HepG2 (cell line): ENCODE measurements around the gene NFE2. TPM values are rescaled to one million over a fixed set of nuclear protein-coding genes. Genes with fewer than 3 reads are reported as not detected.

Experiments used
- ATAC-seq: fragments of 200-7000 bp; cut with Tn5 transposase; 3 replicates; pipeline ENCODE4 v1.9.1; 2020; ENCODE audit warnings: mild to moderate bottlenecking, moderate library complexity
- BruUV-seq: library from RNA; stranded (reverse); fragments of 400-500 nt; replicated peaks from 2 replicates; lab custom pipeline; 2021; lab: Mats Ljungman, UMichigan
- CTCF ChIA-PET: fragments of 300-600 bp; formaldehyde crosslinking; extraction: SDS; loops from one replicate; lab custom pipeline; 2021; ENCODE audit warnings: low total read pairs, inconsistent platforms, low intra/inter-chr PET ratio; lab: Yijun Ruan, JAX
- POLR2A ChIA-PET: fragments of 350-600 bp; sonication (Branson Sonifier 250); formaldehyde crosslinking; loops from one replicate; lab custom pipeline; 2020; ENCODE audit warnings: antibody characterized with exemption, inconsistent platforms; lab: Yijun Ruan, JAX
- DNase-seq: peaks from one replicate; pipeline ENCODE4 v3.0.0-alpha.2; 2015; ENCODE audit warnings: low spot score
- FAIRE-seq: peaks from 3 replicates; lab custom pipeline; 2011; peaks lifted over from hg19 to GRCh38; lab: Jason Lieb, UNC
- H2AFZ ChIP-seq: one replicate; pipeline ENCODE4 v1.6.1; 2011; ENCODE audit warnings: low read length, inconsistent platforms
- H3K27ac ChIP-seq: fragments of 300-600 bp; 3 replicates; pipeline ENCODE4 v1.8.0; 2011; ENCODE audit warnings: mixed run types, mild to moderate bottlenecking, mixed read lengths, low read length, inconsistent platforms; ENCODE audit not compliant: insufficient read depth; ENCODE audit errors: extremely low read length
- H3K27me3 ChIP-seq, 2 experiments: fragments of 200-600 bp in 1 of 2; 2 replicates in 1 of 2; 3 replicates in 1 of 2; pipeline versions ENCODE4 v1.6.0 to v1.8.0; 2011; ENCODE audit warnings: low read length in 2 of 2, mild to moderate bottlenecking in 2 of 2, moderate library complexity in 2 of 2, inconsistent platforms in 1 of 2; ENCODE audit not compliant: insufficient read depth in 2 of 2, control insufficient read depth in 1 of 2
- H3K36me3 ChIP-seq, 2 experiments: fragments of 200-600 bp in 1 of 2; replicated peaks in 1 of 2; 2 replicates in 1 of 2; 3 replicates in 1 of 2; pipeline versions ENCODE4 v1.5.1 to v1.8.0; 2011; ENCODE audit warnings: low read length in 2 of 2, inconsistent platforms in 1 of 2; ENCODE audit not compliant: insufficient read depth in 2 of 2, control insufficient read depth in 1 of 2
- H3K4me1 ChIP-seq: 2 replicates; pipeline ENCODE4 v1.5.1; 2012; ENCODE audit warnings: low read length, inconsistent platforms; ENCODE audit not compliant: insufficient read depth
- H3K4me2 ChIP-seq: 2 replicates; pipeline ENCODE4 v1.6.0; 2011; ENCODE audit warnings: low read depth, low read length, inconsistent platforms
- H3K4me3 ChIP-seq, 3 experiments: fragments of 200-600 bp in 1 of 3; sonication (generic), shearing (Covaris generic) in 1 of 3; replicated peaks in 1 of 3; 2 replicates each; pipeline ENCODE4 v1.5.1; 2011 to 2016; ENCODE audit warnings: low read length in 3 of 3, inconsistent platforms in 2 of 3, low read depth in 2 of 3, mild to moderate bottlenecking in 2 of 3, control low read depth in 1 of 3, mixed read lengths in 1 of 3; ENCODE audit not compliant: insufficient read depth in 1 of 3
- H3K79me2 ChIP-seq: one replicate; pipeline ENCODE4 v1.6.1; 2011; ENCODE audit warnings: low read length, inconsistent platforms; ENCODE audit not compliant: insufficient read depth
- H3K9ac ChIP-seq: 2 replicates; pipeline ENCODE4 v1.6.0; 2011; ENCODE audit warnings: mild to moderate bottlenecking, low read depth, low read length, inconsistent platforms; ENCODE audit not compliant: insufficient read depth
- H3K9me3 ChIP-seq: 2 replicates; pipeline ENCODE4 v1.5.1; 2012; ENCODE audit warnings: mild to moderate bottlenecking, low read length
- H4K20me1 ChIP-seq: 2 replicates; pipeline ENCODE4 v1.6.0; 2011; ENCODE audit warnings: inconsistent platforms, mild to moderate bottlenecking, low read length, moderate library complexity; ENCODE audit not compliant: insufficient read depth
- AGO2 ChIP-seq: fragments of 200-400 bp; formaldehyde crosslinking; optimal IDR thresholded peaks from 2 replicates; pipeline ENCODE3; 2017; ENCODE audit warnings: mild to moderate bottlenecking, low read depth, low read length, moderate library complexity
- ATAD3A ChIP-seq: sonication (generic); formaldehyde crosslinking; IDR thresholded peaks from 2 replicates; pipeline ENCODE4 v1.4.0; 2020; ENCODE audit warnings: missing genetic modification reagents
- HNRNPLL ChIP-seq: fragments of 200-400 bp; formaldehyde crosslinking; IDR thresholded peaks from 2 replicates; pipeline ENCODE4 v1.6.1; 2017; ENCODE audit warnings: mild to moderate bottlenecking, low read depth, low read length; ENCODE audit not compliant: poor library complexity, severe bottlenecking
- ZBTB10 ChIP-seq: sonication (generic); formaldehyde crosslinking; IDR thresholded peaks from 2 replicates; pipeline ENCODE4 v1.4.0; 2020; ENCODE audit warnings: missing genetic modification reagents, borderline replicate concordance
- ZBTB3 ChIP-seq: sonication (generic); formaldehyde crosslinking; IDR thresholded peaks from 2 replicates; pipeline ENCODE4 v1.4.0; 2020; ENCODE audit warnings: low read depth, mild to moderate bottlenecking, moderate library complexity, missing genetic modification reagents, borderline replicate concordance
- ZBTB33 ChIP-seq: sonication (generic); formaldehyde crosslinking; IDR thresholded peaks from 2 replicates; pipeline ENCODE4 v1.4.0; 2020; ENCODE audit warnings: missing genetic modification reagents
- ZEB1 ChIP-seq: IDR thresholded peaks from 2 replicates; pipeline ENCODE4 v1.6.1; 2012; ENCODE audit warnings: mild to moderate bottlenecking, low read depth, inconsistent platforms; ENCODE audit not compliant: insufficient replicate concordance
- WGBS: methylation state at CpG from one replicate; pipeline ENCODE4 v1.1.6; 2017; ENCODE audit warnings: low lambda C conversion rate; 5-methylcytosine and 5-hydroxymethylcytosine counted together
- in situ Hi-C: cut with HindIII; loops from 2 replicates; pipeline ENCODE4 v1.10.0; 2017; ENCODE audit warnings: low pct_unique_long_range_greater_than_20kb; ENCODE audit not compliant: extremely low pct_ligation_motif_present
- intact Hi-C: fragments of 100-400 bp; cut with micrococcal nuclease; formaldehyde crosslinking; loops from one replicate; pipeline ENCODE4 v1.10.0; 2022; ENCODE audit not compliant: unreplicated experiment
- polyA plus RNA-seq, 8 experiments: library from polyadenylated mRNA; depleted of rRNA in 3 of 8; stranded (reverse) in 7 of 8; unstranded in 1 of 8; fragments of >200 nt; fragmentation: Illumina TruSeq in 4 of 8; extraction: Trizol in 4 of 8; gene quantifications; 2 replicates each; pipeline versions ENCODE4 v1.2.1 to v1.2.3, GENCODE V29; 2011 to 2016; ENCODE audit warnings: low read depth in 4 of 8, missing spikeins in 1 of 8, mixed read lengths in 1 of 8; ENCODE audit not compliant: insufficient read depth in 1 of 8
- total RNA-seq, 5 experiments: library from RNA; depleted of rRNA; stranded (reverse); fragments of >200 nt; fragmentation: Illumina TruSeq; extraction: Trizol; gene quantifications; 2 replicates each; pipeline ENCODE4 v1.2.3, GENCODE V29; 2016; ENCODE audit warnings: low read depth in 1 of 5
- TF ChIP-seq, protein P1 (sequence below): IDR thresholded peaks from 2 replicates; pipeline ENCODE4 v1.6.1; 2016; ENCODE audit warnings: low read depth, missing genetic modification reagents, missing compliant biosample characterization

Gene NFE2
- total and polyA plus RNA-seq, 2 of the 13 experiments (the other 11 are each of a cell fraction or from before 2014, with no cell fraction given): 4.5 to 7.8 TPM

DNA sequence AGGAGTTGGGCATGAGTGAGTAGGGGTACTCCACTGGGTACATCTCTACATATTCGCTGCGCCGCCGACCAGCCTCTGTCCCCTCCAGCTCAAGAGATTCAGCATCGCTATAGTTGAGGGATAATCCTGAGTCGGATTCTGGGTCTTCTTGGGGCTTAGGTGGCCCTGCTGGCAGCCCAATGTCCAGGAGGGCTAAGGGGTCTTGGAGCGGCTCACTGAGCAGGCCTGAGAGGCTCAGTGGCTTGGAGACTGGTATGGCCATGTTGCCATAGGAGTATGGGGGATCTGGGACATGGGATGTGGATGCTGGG lies 7.9 kb downstream of the NFE2 start (continued):
- TF ChIP-seq ATAD3A: no peak

DNA sequence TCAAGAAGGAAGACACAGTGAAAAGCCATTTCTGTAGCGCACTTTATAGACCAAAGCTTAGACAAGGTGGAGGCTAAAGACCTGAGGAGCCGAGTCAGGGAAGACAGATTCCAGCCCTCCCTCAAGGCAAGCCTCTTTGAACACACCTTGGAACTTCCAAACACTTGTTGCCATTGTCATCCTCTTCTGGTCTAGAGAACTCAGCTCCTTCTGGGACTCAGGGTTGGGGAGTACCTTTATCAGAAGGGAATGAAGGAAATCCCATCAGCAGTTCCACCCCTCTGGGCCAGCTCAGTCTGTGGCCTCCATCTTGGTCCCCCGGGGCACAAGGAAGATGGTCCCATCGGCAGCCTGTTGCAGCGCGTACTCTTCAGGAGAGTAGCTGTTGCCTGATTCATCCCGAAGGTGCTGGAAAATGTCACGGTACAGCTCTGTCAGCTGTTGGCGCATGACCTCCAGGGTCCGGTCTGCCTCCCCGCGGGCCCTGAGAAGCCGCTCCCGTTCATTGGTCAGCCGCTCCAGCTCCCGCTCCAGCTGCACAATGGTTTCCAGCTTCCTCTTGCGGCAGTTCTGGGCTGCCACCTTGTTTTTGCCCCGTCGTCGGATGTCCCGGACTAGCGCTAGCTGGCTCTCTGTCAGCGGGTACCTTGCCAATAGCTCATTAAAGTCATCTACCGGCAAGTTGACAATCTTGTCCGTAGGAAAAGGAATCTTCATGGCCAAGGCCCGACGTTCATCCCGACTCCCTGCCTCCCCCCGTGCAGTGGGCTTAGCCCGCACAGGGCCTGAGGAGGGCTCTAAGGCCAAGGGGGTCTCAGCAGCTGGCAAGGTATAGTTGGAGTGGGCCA lies 8.5 kb downstream of the NFE2 start:
- H3K79me2 ChIP-seq: no peaks in the 10 kb centered on the region

More for the DNA sequence above, 8.5 kb downstream of the NFE2 start:
- Histone ChIP-seq H3K4me2 (no peak overlapping the region), H2AFZ (no peak overlapping the region), H3K36me3 (peaks cover 5 to 13% of the 10 kb centered on the region in 2 experiments; a peak in 2 of 5 replicates), H3K9me3 (no peaks in the 10 kb centered on the region)
- in situ Hi-C loops: no loop called here
- POLR2A ChIA-PET: interaction anchor here (0.8 to 14.6 kb wide), 5 partner anchors 9 to 67 kb away, joined by 3 to 176 read pairs (median 15); partner anchors contain the start of genes CBX5, COPZ1, HNRNPA1 and NFE2
- CTCF ChIA-PET: interaction anchor here (3.4 kb wide), 1 partner anchor 68 kb away, joined by 27 read pairs; no protein-coding TSS in a partner anchor
- TF ChIP-seq, protein P1, sequence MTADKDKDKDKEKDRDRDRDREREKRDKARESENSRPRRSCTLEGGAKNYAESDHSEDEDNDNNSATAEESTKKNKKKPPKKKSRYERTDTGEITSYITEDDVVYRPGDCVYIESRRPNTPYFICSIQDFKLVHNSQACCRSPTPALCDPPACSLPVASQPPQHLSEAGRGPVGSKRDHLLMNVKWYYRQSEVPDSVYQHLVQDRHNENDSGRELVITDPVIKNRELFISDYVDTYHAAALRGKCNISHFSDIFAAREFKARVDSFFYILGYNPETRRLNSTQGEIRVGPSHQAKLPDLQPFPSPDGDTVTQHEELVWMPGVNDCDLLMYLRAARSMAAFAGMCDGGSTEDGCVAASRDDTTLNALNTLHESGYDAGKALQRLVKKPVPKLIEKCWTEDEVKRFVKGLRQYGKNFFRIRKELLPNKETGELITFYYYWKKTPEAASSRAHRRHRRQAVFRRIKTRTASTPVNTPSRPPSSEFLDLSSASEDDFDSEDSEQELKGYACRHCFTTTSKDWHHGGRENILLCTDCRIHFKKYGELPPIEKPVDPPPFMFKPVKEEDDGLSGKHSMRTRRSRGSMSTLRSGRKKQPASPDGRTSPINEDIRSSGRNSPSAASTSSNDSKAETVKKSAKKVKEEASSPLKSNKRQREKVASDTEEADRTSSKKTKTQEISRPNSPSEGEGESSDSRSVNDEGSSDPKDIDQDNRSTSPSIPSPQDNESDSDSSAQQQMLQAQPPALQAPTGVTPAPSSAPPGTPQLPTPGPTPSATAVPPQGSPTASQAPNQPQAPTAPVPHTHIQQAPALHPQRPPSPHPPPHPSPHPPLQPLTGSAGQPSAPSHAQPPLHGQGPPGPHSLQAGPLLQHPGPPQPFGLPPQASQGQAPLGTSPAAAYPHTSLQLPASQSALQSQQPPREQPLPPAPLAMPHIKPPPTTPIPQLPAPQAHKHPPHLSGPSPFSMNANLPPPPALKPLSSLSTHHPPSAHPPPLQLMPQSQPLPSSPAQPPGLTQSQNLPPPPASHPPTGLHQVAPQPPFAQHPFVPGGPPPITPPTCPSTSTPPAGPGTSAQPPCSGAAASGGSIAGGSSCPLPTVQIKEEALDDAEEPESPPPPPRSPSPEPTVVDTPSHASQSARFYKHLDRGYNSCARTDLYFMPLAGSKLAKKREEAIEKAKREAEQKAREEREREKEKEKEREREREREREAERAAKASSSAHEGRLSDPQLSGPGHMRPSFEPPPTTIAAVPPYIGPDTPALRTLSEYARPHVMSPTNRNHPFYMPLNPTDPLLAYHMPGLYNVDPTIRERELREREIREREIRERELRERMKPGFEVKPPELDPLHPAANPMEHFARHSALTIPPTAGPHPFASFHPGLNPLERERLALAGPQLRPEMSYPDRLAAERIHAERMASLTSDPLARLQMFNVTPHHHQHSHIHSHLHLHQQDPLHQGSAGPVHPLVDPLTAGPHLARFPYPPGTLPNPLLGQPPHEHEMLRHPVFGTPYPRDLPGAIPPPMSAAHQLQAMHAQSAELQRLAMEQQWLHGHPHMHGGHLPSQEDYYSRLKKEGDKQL (CRISPR knock-in tag): no peak
- TF ChIP-seq ZBTB10 (CRISPR knock-in tag): no peak
- peak; percentile 37; the same call in 1 of the 2 replicates for TF ChIP-seq ZBTB33 (CRISPR knock-in tag)
- TF ChIP-seq ZEB1: no peak
- TF ChIP-seq AGO2: peak; percentile 64
- TF ChIP-seq HNRNPLL: peak; percentile 27
- TF ChIP-seq ZBTB3: no peak
- TF ChIP-seq, all 625 proteins: peak for 3
- ATAC-seq (no peak), DNase-seq (no peak), FAIRE-seq (no peak)
- BruUV-seq: no TSS peak
- Histone ChIP-seq H4K20me1 (peaks cover 13% of the 10 kb centered on the region), H3K27ac (no peak overlapping the region), H3K4me1 (peaks cover 39% of the 10 kb centered on the region), H3K4me3 (no peak overlapping the region), H3K27me3 (no peaks in the 10 kb centered on the region), H3K9ac (no peak overlapping the region)
- intact Hi-C loops: no loop called here
- 94% methylated on average over 24 of the region's 30 CpGs for WGBS
